ENCODE data around the gene ANGPTL7. TPM values are rescaled to one million over a fixed set of nuclear protein-coding genes. Genes with fewer than 3 reads are reported as not detected.

The ANGPTL7 gene
- total RNA-seq, 2 donors from 2014 or later = 19.4 to 37.0 TPM

GRCh38 chr1:11227106-11228077 lies 38.2 kb downstream of the ANGPTL7 start:
- DNase-seq (ENCODE audit: low spot score) (no peak), ATAC-seq (ENCODE audit: insufficient number of reproducible peaks, low FRiP score, low read depth) (no peak)
- H3K4me3 ChIP-seq = no peak overlapping the region
- H3K27ac ChIP-seq = no peak overlapping the region
- H3K9me3 ChIP-seq = no peaks in the 10 kb centered on the region
- H3K4me1 ChIP-seq (ENCODE audit: control insufficient read depth in 1 of 2, low read depth in 2 of 2) = no peaks in the 10 kb centered on the region
- H3K36me3 ChIP-seq = peaks cover 48% of the 10 kb centered on the region
- no peaks in the 10 kb centered on the region for H3K27me3 ChIP-seq (replicated peaks; ENCODE audit: insufficient read depth)
- no peak for TF ChIP-seq CTCF (IDR thresholded peaks at IDR 0.05)

GRCh38 chr1:11229203-11229602 lies 40.0 kb downstream of the ANGPTL7 start:
- no peak for TF ChIP-seq CTCF (IDR thresholded peaks at IDR 0.05)
- H3K4me1 ChIP-seq (ENCODE audit: control insufficient read depth in 1 of 2, low read depth in 2 of 2) = no peaks in the 10 kb centered on the region
- no peak for ATAC-seq (ENCODE audit: insufficient number of reproducible peaks, low FRiP score, low read depth)
- H3K4me3 ChIP-seq = no peak overlapping the region
- H3K27me3 ChIP-seq (replicated peaks; ENCODE audit: insufficient read depth) = no peaks in the 10 kb centered on the region
- no peak overlapping the region for H3K27ac ChIP-seq
- H3K36me3 ChIP-seq = peaks cover 57% of the 10 kb centered on the region
- no peak for DNase-seq (ENCODE audit: low spot score)
- no peaks in the 10 kb centered on the region for H3K9me3 ChIP-seq

- no peak overlapping the region for H3K4me3 ChIP-seq
- DNase-seq (ENCODE audit: low spot score) = no peak
- no peaks in the 10 kb centered on the region for H3K4me1 ChIP-seq (ENCODE audit: control insufficient read depth in 1 of 2, low read depth in 2 of 2)
- no peak overlapping the region for H3K27ac ChIP-seq
- H3K9me3 ChIP-seq = no peaks in the 10 kb centered on the region
- no peaks in the 10 kb centered on the region for H3K27me3 ChIP-seq (replicated peaks; ENCODE audit: insufficient read depth)
- peaks cover 68% of the 10 kb centered on the region for H3K36me3 ChIP-seq
- ATAC-seq (ENCODE audit: insufficient number of reproducible peaks, low FRiP score, low read depth) = no peak
- no peak for TF ChIP-seq CTCF (IDR thresholded peaks at IDR 0.05)
Measured at GRCh38 chr1:11233208-11233607, 44.1 kb downstream of the ANGPTL7 start.

GRCh38 chr1:11237356-11237755 lies 48.2 kb downstream of the ANGPTL7 start:
- ATAC-seq (ENCODE audit: insufficient number of reproducible peaks, low FRiP score, low read depth) (no peak), DNase-seq (ENCODE audit: low spot score) (no peak)
- Histone ChIP-seq H3K4me3 (no peak overlapping the region), H3K9me3 (no peaks in the 10 kb centered on the region), H3K4me1 (ENCODE audit: control insufficient read depth in 1 of 2, low read depth in 2 of 2) (no peaks in the 10 kb centered on the region), H3K27ac (peak overlapping the region in 1 of 2 donors; percentile 44), H3K27me3 (replicated peaks; ENCODE audit: insufficient read depth) (no peaks in the 10 kb centered on the region), H3K36me3 (peaks cover 59% of the 10 kb centered on the region)
- TF ChIP-seq CTCF (IDR thresholded peaks at IDR 0.05) = no peak

- H3K27ac ChIP-seq = no peak overlapping the region
- no peak for DNase-seq (ENCODE audit: low spot score)
- H3K4me3 ChIP-seq = no peak overlapping the region
- peaks cover 66% of the 10 kb centered on the region for H3K36me3 ChIP-seq
- H3K9me3 ChIP-seq = no peaks in the 10 kb centered on the region
- no peak for ATAC-seq (ENCODE audit: insufficient number of reproducible peaks, low FRiP score, low read depth)
- no peaks in the 10 kb centered on the region for H3K4me1 ChIP-seq (ENCODE audit: control insufficient read depth in 1 of 2, low read depth in 2 of 2)
- H3K27me3 ChIP-seq (replicated peaks; ENCODE audit: insufficient read depth) = no peaks in the 10 kb centered on the region
- no peak for TF ChIP-seq CTCF (IDR thresholded peaks at IDR 0.05)
Measured at GRCh38 chr1:11238311-11238710, 49.2 kb downstream of the ANGPTL7 start.

All from thoracic aorta (tissue), 2 donors.